SK-N-SH treated with all-trans-retinoic acid at 6 μM for 48 hours (cell line): Measurements from ENCODE around the gene MTHFD1.

Experiments used
- ATAC-seq: fragments of 200-7000 bp; cut with Tn5 transposase; 3 replicates; pipeline ENCODE4 v1.9.1; 2020; ENCODE audit warnings: mild to moderate bottlenecking, moderate library complexity
- ARNTL ChIP-seq: fragments of 450-650 bp; formaldehyde crosslinking; IDR thresholded peaks from 2 replicates; pipeline ENCODE4 v1.5.0; 2020; ENCODE audit warnings: low read depth, mild to moderate bottlenecking, moderate library complexity, borderline replicate concordance
- BACH2 ChIP-seq: fragments of 250-450 bp; sonication (Bioruptor Pico); IDR thresholded peaks from 2 replicates; pipeline ENCODE4 v1.9.0; 2021; ENCODE audit warnings: mild to moderate bottlenecking, borderline replicate concordance
- CREB5 ChIP-seq: fragments of 250-450 bp; sonication (Bioruptor Pico); IDR thresholded peaks from 2 replicates; pipeline ENCODE4 v1.5.1; 2020; ENCODE audit warnings: low read depth, mild to moderate bottlenecking, moderate library complexity
- GLIS3 ChIP-seq: fragments of 250-450 bp; sonication (Bioruptor Pico); IDR thresholded peaks from 2 replicates; pipeline ENCODE4 v1.5.0; 2020; ENCODE audit warnings: mild to moderate bottlenecking, moderate library complexity
- ISL1 ChIP-seq: fragments of 250-450 bp; sonication (Bioruptor Pico); IDR thresholded peaks from 2 replicates; pipeline ENCODE4 v2.1.2; 2022; ENCODE audit warnings: mild to moderate bottlenecking, moderate library complexity
- OSR1 ChIP-seq: fragments of 250-450 bp; sonication (Bioruptor Pico); IDR thresholded peaks from 2 replicates; pipeline ENCODE4 v1.8.0; 2022; ENCODE audit warnings: moderate library complexity, mild to moderate bottlenecking, inconsistent platforms
- POU6F1 ChIP-seq: fragments of 250-450 bp; sonication (Bioruptor Pico); IDR thresholded peaks from 2 replicates; pipeline ENCODE4 v1.8.0; 2021; ENCODE audit warnings: low read depth, mild to moderate bottlenecking, moderate library complexity, borderline replicate concordance
- PPARA ChIP-seq: fragments of 250-450 bp; sonication (Bioruptor Pico); IDR thresholded peaks from 2 replicates; pipeline ENCODE4 v1.5.0; 2020; ENCODE audit warnings: mild to moderate bottlenecking, borderline replicate concordance
- RARB ChIP-seq: fragments of 250-450 bp; sonication (Bioruptor Pico); IDR thresholded peaks from 2 replicates; pipeline ENCODE4 v1.8.0; 2021; ENCODE audit warnings: mild to moderate bottlenecking, moderate library complexity
- SNAI2 ChIP-seq: fragments of 250-450 bp; sonication (Bioruptor Pico); IDR thresholded peaks from 2 replicates; pipeline ENCODE4 v1.5.0; 2020; ENCODE audit warnings: mild to moderate bottlenecking, moderate library complexity
- TCF4 ChIP-seq: fragments of 250-450 bp; sonication (Bioruptor Pico); IDR thresholded peaks from 2 replicates; pipeline ENCODE4 v1.8.0; 2021; ENCODE audit warnings: mild to moderate bottlenecking, moderate library complexity, borderline replicate concordance
- TOX ChIP-seq: fragments of 250-450 bp; sonication (Bioruptor Pico); IDR thresholded peaks from 2 replicates; pipeline ENCODE4 v1.8.0; 2021; ENCODE audit warnings: mild to moderate bottlenecking, moderate library complexity, borderline replicate concordance
- TSHZ2 ChIP-seq: fragments of 250-450 bp; sonication (Bioruptor Pico); IDR thresholded peaks from 2 replicates; pipeline ENCODE4 v1.5.0; 2020; ENCODE audit warnings: mild to moderate bottlenecking, moderate library complexity
- ZC3H10 ChIP-seq: fragments of 250-450 bp; sonication (Bioruptor Pico); IDR thresholded peaks from 2 replicates; pipeline ENCODE4 v1.5.1; 2021; ENCODE audit warnings: mild to moderate bottlenecking, moderate library complexity
- ZFP3 ChIP-seq: fragments of 250-450 bp; sonication (Bioruptor Pico); IDR thresholded peaks from 2 replicates; pipeline ENCODE4 v1.5.0; 2020; ENCODE audit warnings: mild to moderate bottlenecking, moderate library complexity
- ZFP30 ChIP-seq: fragments of 450-650 bp; formaldehyde crosslinking; IDR thresholded peaks from 2 replicates; pipeline ENCODE4 v1.5.0; 2022; ENCODE audit warnings: mild to moderate bottlenecking, moderate library complexity
- ZNF565 ChIP-seq: fragments of 450-650 bp; formaldehyde crosslinking; conservative IDR thresholded peaks from 2 replicates; pipeline ENCODE4 v1.5.0; 2020; ENCODE audit warnings: low read depth, mild to moderate bottlenecking, moderate library complexity
- ZNF70 ChIP-seq: fragments of 450-650 bp; formaldehyde crosslinking; IDR thresholded peaks from 2 replicates; pipeline ENCODE4 v1.5.0; 2020; ENCODE audit warnings: mild to moderate bottlenecking, moderate library complexity
- ZNF8 ChIP-seq: fragments of 450-650 bp; formaldehyde crosslinking; IDR thresholded peaks from 2 replicates; pipeline ENCODE4 v1.5.0; 2020; ENCODE audit warnings: mild to moderate bottlenecking, moderate library complexity
- TF ChIP-seq, protein P1 (sequence below): fragments of 250-450 bp; sonication (Bioruptor Pico); IDR thresholded peaks from 2 replicates; pipeline ENCODE4 v1.5.1; 2021; ENCODE audit warnings: mild to moderate bottlenecking, moderate library complexity

MTHFD1 gene

GRCh38 chr14:64502456-64502855 lies 114.3 kb downstream of the MTHFD1 start:
- TF ChIP-seq RARB (CRISPR knock-in tag) (no peak), PPARA (CRISPR knock-in tag) (no peak), POU6F1 (CRISPR knock-in tag) (no peak)
- no peak for ATAC-seq

DNA sequence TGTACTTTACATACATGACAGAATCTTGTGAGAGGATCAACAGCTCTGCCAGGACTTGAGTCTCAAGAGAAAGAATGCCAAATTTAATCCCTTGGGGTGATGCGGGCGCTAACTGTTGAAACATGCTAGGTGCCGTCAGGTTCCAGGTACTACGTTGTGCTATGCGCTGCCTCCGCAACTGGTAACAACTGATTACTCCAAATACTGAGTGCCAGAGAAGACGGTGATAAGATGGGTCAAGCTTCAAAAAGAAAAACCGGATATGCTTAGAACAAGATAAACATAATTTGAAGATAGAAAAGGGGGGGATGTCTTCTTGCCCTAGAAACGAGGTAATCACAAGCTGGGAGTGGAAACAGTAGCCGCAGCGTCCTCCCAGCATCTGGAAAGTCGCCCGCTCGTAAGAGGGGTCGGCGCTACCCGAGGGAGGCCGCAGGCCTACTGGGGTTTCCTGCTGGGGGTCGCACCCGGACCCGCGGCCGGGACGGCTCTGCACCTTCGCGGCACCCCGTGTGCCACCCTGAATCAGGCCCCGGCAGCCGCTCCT lies 114.8 kb downstream of the MTHFD1 start:
- TF ChIP-seq ARNTL (no peak), OSR1 (CRISPR knock-in tag) (no peak), TOX (CRISPR knock-in tag) (no peak), TSHZ2 (no peak), PPARA (CRISPR knock-in tag) (no peak), ZFP3 (no peak), CREB5 (CRISPR knock-in tag) (no peak), GLIS3 (no peak)
- TF ChIP-seq, protein P1, sequence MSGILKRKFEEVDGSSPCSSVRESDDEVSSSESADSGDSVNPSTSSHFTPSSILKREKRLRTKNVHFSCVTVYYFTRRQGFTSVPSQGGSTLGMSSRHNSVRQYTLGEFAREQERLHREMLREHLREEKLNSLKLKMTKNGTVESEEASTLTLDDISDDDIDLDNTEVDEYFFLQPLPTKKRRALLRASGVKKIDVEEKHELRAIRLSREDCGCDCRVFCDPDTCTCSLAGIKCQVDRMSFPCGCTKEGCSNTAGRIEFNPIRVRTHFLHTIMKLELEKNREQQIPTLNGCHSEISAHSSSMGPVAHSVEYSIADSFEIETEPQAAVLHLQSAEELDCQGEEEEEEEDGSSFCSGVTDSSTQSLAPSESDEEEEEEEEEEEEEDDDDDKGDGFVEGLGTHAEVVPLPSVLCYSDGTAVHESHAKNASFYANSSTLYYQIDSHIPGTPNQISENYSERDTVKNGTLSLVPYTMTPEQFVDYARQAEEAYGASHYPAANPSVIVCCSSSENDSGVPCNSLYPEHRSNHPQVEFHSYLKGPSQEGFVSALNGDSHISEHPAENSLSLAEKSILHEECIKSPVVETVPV, result no peak
- TF ChIP-seq, all 23 proteins: peak for 0
- ATAC-seq, result no peak

- TF ChIP-seq TOX (CRISPR knock-in tag), result no peak
- no peak for TF ChIP-seq ISL1 (CRISPR knock-in tag)
- TF ChIP-seq SNAI2, result no peak
- no peak for TF ChIP-seq BACH2
- no peak for TF ChIP-seq TCF4
- no peak for TF ChIP-seq PPARA (CRISPR knock-in tag)
- TF ChIP-seq ZNF70 (CRISPR knock-in tag), result no peak
- TF ChIP-seq OSR1 (CRISPR knock-in tag), result no peak
- TF ChIP-seq TSHZ2, result no peak
- TF ChIP-seq GLIS3, result no peak
- no peak for TF ChIP-seq RARB (CRISPR knock-in tag)
- no peak for TF ChIP-seq ZNF8 (CRISPR knock-in tag)
- TF ChIP-seq ZC3H10 (CRISPR knock-in tag), result no peak
- TF ChIP-seq ZNF565 (CRISPR knock-in tag), result no peak
- TF ChIP-seq POU6F1 (CRISPR knock-in tag), result no peak
- TF ChIP-seq, protein P1, result no peak
- no peak for TF ChIP-seq ZFP30 (CRISPR knock-in tag)
- TF ChIP-seq ARNTL, result no peak
- peak; percentile 83 for ATAC-seq
These were observed 115.5 kb downstream of the MTHFD1 start, which contains the start of gene ZBTB25 for GRCh38 chr14:64503434-64504309. ZBTB25 (minus strand) TSS chr14:64503838; CDS start chr14:64490533, 13,305 bp downstream.
